Measurements from ENCODE around the gene GPR63.

The GPR63 gene

GRCh38 chr6:96876886-96877545, 39.7 kb upstream of the GPR63 start:
- Histone ChIP-seq H3F3A (ENCODE audit: insufficient read depth, low read length) (no peaks in the 10 kb centered on the region), H3K27ac (ENCODE audit: low read length) (no peak overlapping the region), H3K9me2 (replicated peaks; ENCODE audit: insufficient read depth, low read length) (no peaks in the 10 kb centered on the region), H4K20me1 (ENCODE audit: insufficient read depth, low read length) (no peaks in the 10 kb centered on the region), H3K36me3 (replicated peaks; ENCODE audit: insufficient read depth, low read length) (no peaks in the 10 kb centered on the region), H3K4me2 (ENCODE audit: low read depth, low read length) (no peak overlapping the region), H3K79me2 (ENCODE audit: low read length) (no peaks in the 10 kb centered on the region), H3K9me3 (replicated peaks; ENCODE audit: insufficient read depth, low read length) (no peaks in the 10 kb centered on the region), H3K9ac (ENCODE audit: low read length) (no peak overlapping the region), H2AFZ (ENCODE audit: low read length) (no peak overlapping the region), H3K4me3 (ENCODE audit: low read length) (no peak overlapping the region), H3K27me3 (replicated peaks; ENCODE audit: insufficient read depth, low read length) (no peaks in the 10 kb centered on the region), H3K4me1 (ENCODE audit: low read length) (no peaks in the 10 kb centered on the region)
- TF ChIP-seq EZH2 (optimal IDR thresholded peaks at IDR 0.05; ENCODE audit: low read depth, low read length) (no peak), CTCF (IDR thresholded peaks at IDR 0.05; ENCODE audit: low read length) (no peak), EZH2phosphoT487 (IDR thresholded peaks at IDR 0.05; ENCODE audit: low read length) (no peak)
- DNase-seq = no peak

GRCh38 chr6:96872976-96873375, 35.7 kb upstream of the GPR63 start:
- H3K27ac ChIP-seq (ENCODE audit: low read length) = no peak overlapping the region
- TF ChIP-seq CTCF (IDR thresholded peaks at IDR 0.05; ENCODE audit: low read length) (no peak), EZH2 (optimal IDR thresholded peaks at IDR 0.05; ENCODE audit: low read depth, low read length) (no peak), EZH2phosphoT487 (IDR thresholded peaks at IDR 0.05; ENCODE audit: low read length) (no peak)
- no peak overlapping the region for H3K4me3 ChIP-seq (ENCODE audit: low read length)
- no peaks in the 10 kb centered on the region for H3K79me2 ChIP-seq (ENCODE audit: low read length)
- no peaks in the 10 kb centered on the region for H3K9me3 ChIP-seq (replicated peaks; ENCODE audit: insufficient read depth, low read length)
- H3K4me2 ChIP-seq (ENCODE audit: low read depth, low read length) = no peak overlapping the region
- H4K20me1 ChIP-seq (ENCODE audit: insufficient read depth, low read length) = no peaks in the 10 kb centered on the region
- no peak for DNase-seq
- H3K27me3 ChIP-seq (replicated peaks; ENCODE audit: insufficient read depth, low read length) = no peaks in the 10 kb centered on the region
- no peak overlapping the region for H3K9ac ChIP-seq (ENCODE audit: low read length)
- no peaks in the 10 kb centered on the region for H3K4me1 ChIP-seq (ENCODE audit: low read length)
- no peaks in the 10 kb centered on the region for H3K9me2 ChIP-seq (replicated peaks; ENCODE audit: insufficient read depth, low read length)
- H3F3A ChIP-seq (ENCODE audit: insufficient read depth, low read length) = no peaks in the 10 kb centered on the region
- no peaks in the 10 kb centered on the region for H3K36me3 ChIP-seq (replicated peaks; ENCODE audit: insufficient read depth, low read length)
- H2AFZ ChIP-seq (ENCODE audit: low read length) = no peak overlapping the region

GRCh38 chr6:96865055-96865405, 27.8 kb upstream of the GPR63 start:
- Histone ChIP-seq H4K20me1 (ENCODE audit: insufficient read depth, low read length) (no peaks in the 10 kb centered on the region), H3K4me1 (ENCODE audit: low read length) (no peaks in the 10 kb centered on the region), H3K27me3 (replicated peaks; ENCODE audit: insufficient read depth, low read length) (no peaks in the 10 kb centered on the region), H3K4me2 (ENCODE audit: low read depth, low read length) (no peak overlapping the region), H3K4me3 (ENCODE audit: low read length) (no peak overlapping the region), H3K9ac (ENCODE audit: low read length) (no peak overlapping the region), H3K36me3 (replicated peaks; ENCODE audit: insufficient read depth, low read length) (no peaks in the 10 kb centered on the region), H3K79me2 (ENCODE audit: low read length) (no peaks in the 10 kb centered on the region), H3F3A (ENCODE audit: insufficient read depth, low read length) (no peaks in the 10 kb centered on the region), H3K9me2 (replicated peaks; ENCODE audit: insufficient read depth, low read length) (no peaks in the 10 kb centered on the region), H3K27ac (ENCODE audit: low read length) (no peak overlapping the region), H3K9me3 (replicated peaks; ENCODE audit: insufficient read depth, low read length) (no peaks in the 10 kb centered on the region), H2AFZ (ENCODE audit: low read length) (no peak overlapping the region)
- DNase-seq = no peak
- TF ChIP-seq CTCF (IDR thresholded peaks at IDR 0.05; ENCODE audit: low read length) (no peak), EZH2 (optimal IDR thresholded peaks at IDR 0.05; ENCODE audit: low read depth, low read length) (no peak), EZH2phosphoT487 (IDR thresholded peaks at IDR 0.05; ENCODE audit: low read length) (no peak)
